Right lobe of liver (tissue), 4 donors: ENCODE results near the gene RNU1-2.

Experiments
- POLR2A ChIP-seq: fragments of 450-650 bp; IDR thresholded peaks from one replicate; pipeline ENCODE4 v1.6.1; 2017; ENCODE audit warnings: antibody characterized with exemption, mild to moderate bottlenecking
- TF ChIP-seq, protein P1 (sequence below), 4 donors: fragments of 200-600 bp in 3 of 4; fragments of 450-650 bp in 1 of 4; IDR thresholded peaks; one replicate each; pipeline versions ENCODE4 v1.5.1 to v1.8.0; 2016 to 2022; ENCODE audit warnings: antibody characterized with exemption in 4 of 4, mild to moderate bottlenecking in 2 of 4
- donor health status: DM: no; HTN: no; CAD: no.
- donor health status: DM: no; HTN: no; CAD: no.
- donor health status: DM: no; HTN: yes; CAD: no.

DNA sequence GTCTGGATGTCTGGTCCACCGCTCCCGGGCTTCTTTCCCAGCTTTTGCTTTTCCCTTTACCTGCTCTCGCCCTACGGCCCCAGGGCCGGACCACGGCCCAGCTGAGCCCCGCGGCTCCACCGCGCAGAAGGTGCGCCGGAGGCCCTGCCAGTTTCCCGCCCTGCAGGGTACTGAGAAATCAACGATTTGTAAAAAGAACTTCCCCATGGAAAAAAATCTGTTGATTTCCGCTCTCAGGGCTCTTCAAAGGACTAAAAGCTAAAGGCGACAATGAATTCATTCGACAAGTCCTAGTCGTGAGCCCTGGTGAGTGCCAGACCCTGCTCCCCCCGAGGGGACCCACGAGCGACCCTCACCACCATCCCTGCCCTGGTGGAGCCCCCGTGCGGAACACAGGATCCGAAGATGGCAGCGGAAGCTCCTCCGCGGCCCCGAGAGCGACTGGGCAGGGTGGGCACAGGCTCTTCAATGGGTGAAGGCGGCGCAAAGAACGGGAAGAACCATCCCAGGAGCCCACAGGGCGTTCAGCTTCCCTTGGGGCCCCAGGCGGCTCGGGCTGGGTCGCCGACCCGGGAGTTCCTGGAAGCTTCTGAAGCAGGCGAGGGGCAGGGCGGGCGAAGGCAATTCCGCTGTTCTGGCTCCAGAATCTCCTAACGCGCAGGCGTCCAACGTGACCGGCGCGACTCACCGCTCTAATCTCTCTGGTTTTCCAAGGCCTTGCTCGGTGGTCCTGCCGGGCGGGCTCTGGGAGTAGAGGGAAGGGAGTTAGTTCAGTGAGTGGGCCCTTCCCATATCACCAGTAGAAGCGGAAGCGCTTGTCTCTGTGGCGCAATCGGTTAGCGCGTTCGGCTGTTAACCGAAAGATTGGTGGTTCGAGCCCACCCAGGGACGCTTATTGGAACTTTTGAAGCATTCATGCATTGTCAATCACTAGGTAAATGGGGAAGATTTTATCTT is 6.6 kb upstream of the RNU1-2 start:
- TF ChIP-seq POLR2A = peak; percentile 53
- TF ChIP-seq, protein P1, sequence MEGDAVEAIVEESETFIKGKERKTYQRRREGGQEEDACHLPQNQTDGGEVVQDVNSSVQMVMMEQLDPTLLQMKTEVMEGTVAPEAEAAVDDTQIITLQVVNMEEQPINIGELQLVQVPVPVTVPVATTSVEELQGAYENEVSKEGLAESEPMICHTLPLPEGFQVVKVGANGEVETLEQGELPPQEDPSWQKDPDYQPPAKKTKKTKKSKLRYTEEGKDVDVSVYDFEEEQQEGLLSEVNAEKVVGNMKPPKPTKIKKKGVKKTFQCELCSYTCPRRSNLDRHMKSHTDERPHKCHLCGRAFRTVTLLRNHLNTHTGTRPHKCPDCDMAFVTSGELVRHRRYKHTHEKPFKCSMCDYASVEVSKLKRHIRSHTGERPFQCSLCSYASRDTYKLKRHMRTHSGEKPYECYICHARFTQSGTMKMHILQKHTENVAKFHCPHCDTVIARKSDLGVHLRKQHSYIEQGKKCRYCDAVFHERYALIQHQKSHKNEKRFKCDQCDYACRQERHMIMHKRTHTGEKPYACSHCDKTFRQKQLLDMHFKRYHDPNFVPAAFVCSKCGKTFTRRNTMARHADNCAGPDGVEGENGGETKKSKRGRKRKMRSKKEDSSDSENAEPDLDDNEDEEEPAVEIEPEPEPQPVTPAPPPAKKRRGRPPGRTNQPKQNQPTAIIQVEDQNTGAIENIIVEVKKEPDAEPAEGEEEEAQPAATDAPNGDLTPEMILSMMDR (IDR thresholded peaks at IDR 0.05) = peak in 1 of 4 donors; percentile 18
